HG03175 (cell line): Measurements from ENCODE around the gene NUP214.
"Not testable (repeated sequence)": the region's sequence is repeated elsewhere in the genome, so short reads cannot be mapped to it uniquely, and the experiment has no call there.

Experiments used
- ATAC-seq: cut with Tn5 transposase; IDR thresholded peaks from one replicate; pipeline ENCODE4 v1.9.1; 2021; ENCODE audit warnings: mild to moderate bottlenecking, moderate library complexity; ENCODE audit not compliant: unreplicated experiment

Gene NUP214

DNA sequence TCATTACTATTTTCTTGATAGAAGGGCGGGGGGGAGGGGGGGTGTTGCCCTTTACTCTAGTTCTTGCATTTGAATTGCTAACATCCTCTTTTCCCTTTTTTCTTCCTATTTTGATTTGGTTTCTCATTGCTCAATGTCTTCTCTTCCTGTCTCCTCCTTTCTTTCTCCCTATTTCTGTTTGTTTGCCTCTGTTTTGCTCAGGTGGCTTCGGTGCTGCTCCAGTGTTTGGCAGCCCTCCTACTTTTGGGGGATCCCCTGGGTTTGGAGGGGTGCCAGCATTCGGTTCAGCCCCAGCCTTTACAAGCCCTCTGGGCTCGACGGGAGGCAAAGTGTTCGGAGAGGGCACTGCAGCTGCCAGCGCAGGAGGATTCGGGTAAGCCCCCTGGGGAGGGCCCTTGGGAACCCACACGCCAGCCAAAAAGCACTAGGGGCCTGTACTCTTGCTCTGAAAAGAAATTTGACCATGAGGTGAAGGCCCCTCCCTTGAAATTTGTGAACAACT, 102.6 kb downstream of the NUP214 start:
- ATAC-seq: no peak

DNA sequence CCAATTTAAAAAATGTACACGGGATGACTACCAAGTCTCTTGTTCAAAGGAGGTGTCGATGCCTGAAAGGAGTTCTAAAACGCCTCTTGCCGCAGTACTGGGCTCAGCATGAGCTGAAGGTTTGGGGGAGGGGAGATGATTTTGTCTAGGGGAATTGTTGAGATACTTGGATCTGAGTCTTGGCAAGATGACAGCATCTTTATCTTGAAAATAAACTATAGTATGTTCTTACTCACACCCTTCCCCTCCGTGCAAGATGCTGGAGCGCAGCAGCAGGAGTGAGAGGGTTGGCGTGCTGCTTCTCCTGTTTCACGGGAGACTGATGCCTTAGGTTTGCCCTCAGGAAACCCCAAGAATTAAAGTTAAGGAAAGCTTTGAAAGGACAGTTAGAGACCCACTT, 103.6 kb downstream of the NUP214 start:
- no peak for ATAC-seq

DNA sequence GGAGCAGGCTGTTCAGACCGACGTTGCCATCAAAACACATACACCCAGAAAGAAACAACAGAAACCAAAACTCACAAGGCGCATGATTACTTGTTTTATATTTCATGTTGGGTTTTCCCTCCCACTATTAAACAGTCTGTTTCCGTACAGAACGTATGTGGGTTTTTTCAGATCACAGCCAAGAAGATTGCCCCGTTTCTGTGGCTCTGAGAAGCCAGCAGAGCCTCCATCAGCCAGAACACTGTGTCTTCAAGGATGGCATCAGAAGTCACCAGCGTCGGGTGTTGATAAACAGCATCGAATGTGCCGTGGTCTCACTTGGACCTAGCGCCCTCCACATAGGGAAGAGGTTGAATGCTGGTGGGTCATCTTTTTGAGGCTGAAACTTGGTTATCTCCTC, 108.2 kb downstream of the NUP214 start:
- ATAC-seq: no peak

DNA sequence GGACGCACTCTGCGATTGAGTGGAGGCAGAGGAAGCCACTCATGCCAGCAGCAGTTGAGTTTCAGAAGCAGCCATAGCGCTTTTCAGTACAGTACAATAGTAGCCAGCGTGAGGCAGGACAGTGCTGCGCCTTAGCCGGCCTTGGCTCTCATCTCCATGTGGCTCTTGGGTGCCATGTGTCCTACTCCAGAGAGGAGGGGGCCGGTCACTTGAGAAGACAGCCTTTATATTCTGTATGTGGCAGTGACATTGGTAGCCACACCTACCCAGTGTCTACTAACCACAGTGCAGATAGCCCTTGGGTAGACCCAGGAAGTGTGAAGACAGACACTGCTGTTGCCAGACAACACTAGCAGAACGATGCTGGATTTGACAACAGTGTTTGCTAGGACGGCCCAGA, 108.6 kb downstream of the NUP214 start:
- no peak for ATAC-seq

DNA sequence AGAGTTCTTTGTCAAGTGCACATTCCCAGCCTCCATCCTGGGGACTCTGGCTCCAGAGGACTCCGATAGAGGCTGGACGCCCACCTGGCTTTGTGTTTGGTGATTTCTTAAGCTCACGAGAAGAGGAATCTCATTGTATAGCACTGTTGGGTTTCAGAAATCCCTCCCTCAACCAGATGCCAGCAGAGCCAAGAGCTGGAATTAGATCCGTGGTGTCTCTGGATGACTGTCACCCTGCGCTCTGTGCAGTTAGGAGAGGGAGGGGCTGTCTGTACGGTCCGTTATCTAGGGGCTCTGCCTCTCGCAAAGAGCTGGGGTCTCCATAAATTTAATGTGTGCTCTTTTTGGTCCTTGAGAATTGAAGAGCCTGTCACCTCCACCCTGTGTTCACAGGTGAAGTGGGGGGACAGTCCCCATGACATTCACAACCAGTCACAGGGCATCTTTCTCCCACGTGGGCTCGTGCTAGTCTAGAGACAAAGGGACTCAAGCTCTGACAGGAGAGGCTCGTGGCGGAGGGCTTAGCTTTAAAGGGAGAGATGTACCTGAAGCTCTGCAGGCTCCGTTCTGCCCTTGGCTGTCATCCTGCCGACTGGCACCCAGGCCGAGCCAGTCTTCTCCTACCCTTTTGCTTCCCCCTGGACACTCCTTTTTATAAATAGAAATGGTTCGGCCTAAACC, 109.6 kb downstream of the NUP214 start:
- no peak for ATAC-seq

DNA sequence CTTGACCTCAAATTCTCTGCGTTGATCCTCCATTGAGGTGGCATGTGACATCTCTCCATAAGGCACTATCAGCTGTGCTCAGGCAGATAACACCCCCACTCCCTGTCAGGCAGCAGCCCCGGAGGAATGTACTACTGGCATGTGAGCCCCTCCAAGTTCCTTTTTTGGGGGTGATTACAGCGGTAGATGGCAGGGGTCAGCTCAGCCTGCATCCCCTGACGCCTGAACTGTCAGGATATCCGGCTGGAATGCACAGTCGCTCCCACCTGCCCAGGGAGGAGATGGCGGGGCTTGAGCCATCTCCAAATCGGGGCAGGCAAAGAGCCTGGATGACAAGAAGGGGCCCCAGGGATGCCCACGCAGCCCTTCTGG, 110.1 kb downstream of the NUP214 start:
- ATAC-seq: no peak

DNA sequence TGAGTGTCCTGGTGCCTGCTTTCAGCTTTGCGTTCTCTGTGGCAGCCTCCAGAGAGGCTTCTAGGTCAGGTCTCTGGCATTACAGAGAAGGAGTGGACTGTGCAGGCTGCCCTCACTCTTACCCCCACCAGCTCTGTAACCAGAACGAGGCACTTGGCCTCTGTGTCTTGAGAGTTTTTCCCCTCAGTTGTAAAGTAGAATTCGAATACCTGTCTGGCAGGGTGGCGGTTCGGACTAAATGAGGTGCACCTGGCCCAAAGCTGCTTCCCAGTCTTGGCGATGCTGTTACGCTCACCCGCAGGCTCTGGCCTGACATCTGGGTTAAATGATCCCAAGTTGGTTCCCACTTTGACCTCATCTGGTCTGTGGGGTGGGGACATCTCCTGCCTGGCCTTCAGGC, 110.8 kb downstream of the NUP214 start:
- ATAC-seq: no peak

DNA sequence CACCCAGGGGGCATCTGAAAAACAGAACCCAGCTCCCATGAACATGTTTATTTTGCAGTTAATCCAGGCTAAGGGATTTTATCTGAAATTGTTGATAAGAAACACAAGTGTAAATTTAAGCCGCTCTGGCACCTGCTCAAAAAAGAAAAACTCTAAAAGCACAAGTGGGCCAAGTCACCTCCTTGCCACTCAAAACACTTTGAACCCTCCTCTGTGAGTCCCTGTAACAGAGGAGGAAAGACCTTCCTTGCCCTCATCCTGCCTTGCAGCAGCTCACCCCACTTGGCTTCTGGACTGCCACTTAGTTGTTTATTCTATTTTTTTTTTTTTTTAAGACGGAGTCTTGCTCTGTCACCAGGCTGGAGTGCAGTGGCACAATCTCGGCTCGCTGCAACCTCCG, 111.4 kb downstream of the NUP214 start:
- no peak for ATAC-seq

- no peak for ATAC-seq
Observed at GRCh38 chr9:131237291-131237690, 111.9 kb downstream of the NUP214 start.

GRCh38 chr9:131237931-131238401, 112.6 kb downstream of the NUP214 start:
- ATAC-seq: peak; percentile 86

GRCh38 chr9:131238402-131239021, 113.1 kb downstream of the NUP214 start:
- ATAC-seq: peak; percentile 25

DNA sequence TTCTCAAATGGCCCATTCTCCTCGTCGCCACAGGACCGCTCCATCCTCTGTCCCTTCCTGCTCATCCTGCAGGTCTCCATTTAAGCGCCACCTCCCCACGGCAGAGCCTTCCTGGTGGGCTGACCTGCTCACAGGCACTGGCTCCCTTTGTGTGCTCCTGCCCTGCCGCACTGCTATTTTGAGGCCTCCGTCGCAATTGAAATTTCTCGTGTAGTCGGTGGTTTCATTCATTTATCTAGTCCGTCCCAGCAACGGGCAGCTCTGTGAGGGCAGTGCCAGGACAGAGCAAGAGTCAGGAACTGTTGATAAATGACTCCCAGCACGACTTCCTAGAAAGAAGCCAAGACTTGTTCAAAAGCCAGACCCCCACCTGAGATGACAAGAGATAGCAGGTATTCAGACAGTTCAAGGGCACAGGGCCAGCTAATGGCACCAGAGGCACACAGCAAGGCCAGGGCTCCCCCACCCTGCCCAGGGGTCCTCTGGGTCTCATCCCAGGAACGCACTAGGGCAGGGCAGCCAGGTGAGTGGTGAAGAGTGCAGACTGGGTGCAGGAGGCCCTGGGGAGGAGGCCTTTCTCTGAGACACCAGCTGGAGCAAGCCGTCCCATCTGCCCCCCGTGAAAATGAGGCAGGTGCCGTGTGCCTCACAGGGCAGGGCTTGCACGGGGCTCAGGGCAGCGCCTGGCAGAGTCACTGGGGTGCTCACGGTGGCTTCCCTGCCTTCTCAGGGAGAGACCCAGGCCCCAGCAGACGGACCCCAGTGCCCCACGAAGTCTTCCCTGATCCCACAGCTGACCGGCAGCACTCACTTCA, 114.0 kb downstream of the NUP214 start:
- ATAC-seq: no peak

GRCh38 chr9:131240047-131240921, 114.9 kb downstream of the NUP214 start:
- no peak for ATAC-seq

DNA sequence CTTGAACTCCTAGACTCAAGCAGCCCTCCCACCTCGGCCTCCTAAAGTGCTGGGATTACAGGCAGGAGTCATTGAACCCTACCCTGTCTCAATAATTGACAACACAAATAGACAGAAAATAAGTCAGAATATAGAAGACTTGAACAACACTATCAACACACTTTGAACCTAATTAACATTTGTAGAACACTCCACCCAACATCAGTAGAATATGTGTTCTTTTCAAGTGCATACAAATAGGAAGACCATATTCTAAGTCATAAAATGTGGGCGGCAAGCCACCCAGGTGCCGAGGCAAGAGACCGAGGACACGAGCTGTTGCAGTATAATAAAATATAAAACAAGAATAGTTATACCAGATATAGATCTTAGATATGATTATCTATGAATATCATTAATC, 118.9 kb downstream of the NUP214 start:
- ATAC-seq: not testable (repeated sequence)

DNA sequence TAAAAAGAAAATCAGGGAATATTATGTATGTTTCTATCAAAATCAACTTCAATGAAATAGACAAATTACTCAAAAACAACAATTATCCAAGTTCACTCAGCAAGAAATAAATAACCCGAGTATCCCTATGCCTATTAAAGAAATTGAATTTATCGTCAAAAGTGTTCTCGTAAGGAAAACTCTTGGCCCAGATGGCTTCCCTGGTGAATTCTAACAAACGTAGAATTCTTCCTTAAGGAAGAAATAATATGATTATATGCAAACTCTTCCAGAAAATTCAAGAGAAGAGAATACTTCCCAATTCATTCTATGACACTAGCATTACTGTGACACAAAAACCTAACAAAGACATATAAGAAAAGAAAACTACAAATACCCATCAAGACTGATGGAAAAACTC, 121.2 kb downstream of the NUP214 start:
- no peak for ATAC-seq

- ATAC-seq: peak; percentile 4
Observed at GRCh38 chr9:131252120-131252519, 126.7 kb downstream of the NUP214 start.

DNA sequence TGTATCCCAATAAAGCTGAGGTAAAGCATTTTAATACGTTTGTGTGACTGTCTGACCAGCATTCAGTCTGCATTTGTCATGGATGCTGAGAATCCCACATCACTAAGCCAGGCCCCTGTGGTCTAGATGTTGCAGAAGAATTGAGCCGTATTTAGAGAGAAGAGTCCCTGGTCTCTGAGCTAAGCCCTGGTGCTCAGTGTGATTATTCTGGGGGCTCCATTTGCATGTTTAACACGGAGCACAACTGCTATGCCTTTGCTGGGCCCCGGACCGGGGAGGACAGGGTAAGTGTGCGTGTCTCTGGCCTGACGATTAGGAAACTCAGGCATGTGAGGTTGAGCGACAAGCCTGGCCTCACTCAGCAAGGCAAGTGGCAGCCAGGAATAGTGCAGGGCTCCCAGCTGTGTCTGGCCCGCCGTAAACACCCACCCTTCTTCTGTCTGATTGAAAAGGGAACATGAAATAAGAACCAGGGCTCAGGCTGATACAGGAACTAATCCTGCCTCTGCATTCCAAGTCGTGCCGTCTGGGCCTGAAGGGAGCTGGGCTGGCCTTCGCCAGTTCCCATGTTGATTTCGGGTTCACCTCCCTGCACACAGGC, 128.6 kb downstream of the NUP214 start:
- no peak for ATAC-seq

DNA sequence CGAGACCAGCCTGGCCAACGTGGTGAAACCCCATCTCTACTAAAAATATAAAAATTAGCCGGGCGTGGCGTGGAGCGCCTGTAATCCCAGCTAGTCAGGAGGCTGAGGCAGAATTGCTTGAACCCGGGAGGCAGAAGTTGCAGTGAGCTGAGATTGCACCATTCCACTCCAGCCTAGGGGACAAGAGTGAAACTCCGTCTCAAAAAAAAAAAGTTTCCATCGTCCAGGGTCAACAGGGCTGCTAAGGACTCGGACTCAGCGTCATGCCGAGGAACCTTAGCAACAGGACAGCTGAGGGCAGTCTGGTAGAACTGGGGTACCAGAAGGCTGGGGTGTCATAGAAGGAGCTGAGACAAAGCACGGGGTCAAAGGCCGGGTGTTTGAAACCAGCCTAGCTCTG, 129.2 kb downstream of the NUP214 start:
- ATAC-seq: no peak

GRCh38 chr9:131255676-131256197, 130.4 kb downstream of the NUP214 start:
- ATAC-seq: peak; percentile 1
